ENCODE measurements around the gene PBX1. TPM values are rescaled to one million over a fixed set of nuclear protein-coding genes. Genes with fewer than 3 reads are reported as not detected.
A peak's percentile ranks its signal among the peaks of the same experiment; 100 is the strongest.

The PBX1 gene
- polyA plus RNA-seq, 3 donors = 0.07 TPM; not detected in 2

GRCh38 chr1:164716992-164717703 lies 158.2 kb downstream of the PBX1 start:
- peak overlapping the region; percentile 62 for H3K4me2 ChIP-seq (replicated peaks; ENCODE audit: extremely low read depth, low read length, poor library complexity, severe bottlenecking)
- TF ChIP-seq, protein P1, sequence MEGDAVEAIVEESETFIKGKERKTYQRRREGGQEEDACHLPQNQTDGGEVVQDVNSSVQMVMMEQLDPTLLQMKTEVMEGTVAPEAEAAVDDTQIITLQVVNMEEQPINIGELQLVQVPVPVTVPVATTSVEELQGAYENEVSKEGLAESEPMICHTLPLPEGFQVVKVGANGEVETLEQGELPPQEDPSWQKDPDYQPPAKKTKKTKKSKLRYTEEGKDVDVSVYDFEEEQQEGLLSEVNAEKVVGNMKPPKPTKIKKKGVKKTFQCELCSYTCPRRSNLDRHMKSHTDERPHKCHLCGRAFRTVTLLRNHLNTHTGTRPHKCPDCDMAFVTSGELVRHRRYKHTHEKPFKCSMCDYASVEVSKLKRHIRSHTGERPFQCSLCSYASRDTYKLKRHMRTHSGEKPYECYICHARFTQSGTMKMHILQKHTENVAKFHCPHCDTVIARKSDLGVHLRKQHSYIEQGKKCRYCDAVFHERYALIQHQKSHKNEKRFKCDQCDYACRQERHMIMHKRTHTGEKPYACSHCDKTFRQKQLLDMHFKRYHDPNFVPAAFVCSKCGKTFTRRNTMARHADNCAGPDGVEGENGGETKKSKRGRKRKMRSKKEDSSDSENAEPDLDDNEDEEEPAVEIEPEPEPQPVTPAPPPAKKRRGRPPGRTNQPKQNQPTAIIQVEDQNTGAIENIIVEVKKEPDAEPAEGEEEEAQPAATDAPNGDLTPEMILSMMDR (IDR thresholded peaks at IDR 0.05) = no peak
- H3K79me2 ChIP-seq (ENCODE audit: insufficient read depth, low read length) = no peaks in the 10 kb centered on the region
- H3K27me3 Mint-ChIP-seq (ENCODE audit: low read depth in 3 of 3) = peaks cover 65 to 81% (median 66%) of the 10 kb centered on the region in 3 donors
- peak overlapping the region in 1 of 3 experiments; percentile 36 for H3K4me3 ChIP-seq (replicated peaks in 1 of 3; ENCODE audit: low read depth in 2 of 3, low read length in 3 of 3)
- H3K27ac ChIP-seq (ENCODE audit: low read depth in 1 of 2, low read length in 2 of 2) = peak overlapping the region in 1 of 2 donors; percentile 50
- peaks cover 43 to 44% of the 10 kb centered on the region in 2 donors for H3K4me1 ChIP-seq (ENCODE audit: control insufficient read depth in 1 of 2, insufficient read depth in 2 of 2, low read length in 2 of 2)
- H3K9ac ChIP-seq (ENCODE audit: insufficient read depth, low read length, poor library complexity, severe bottlenecking) = no peak overlapping the region
- 36% methylated on average over 8 of the region's 8 CpGs for WGBS (ENCODE audit: insufficient coverage)
- H3K36me3 Mint-ChIP-seq = peaks cover 10 to 33% of the 10 kb centered on the region in 2 donors
- H3K36me3 ChIP-seq (replicated peaks in 1 of 2; ENCODE audit: control insufficient read depth in 1 of 2, insufficient read depth in 2 of 2, low read length in 2 of 2) = no peaks in the 10 kb centered on the region
- H4K20me1 ChIP-seq (ENCODE audit: insufficient read depth, low read length) = no peaks in the 10 kb centered on the region
- peak overlapping the region; percentile 34 to 86 for H3K4me3 Mint-ChIP-seq
- DNase-seq = peak; percentile 86 to 93 (median 93)
- H3K9me3 ChIP-seq (replicated peaks in 1 of 2; ENCODE audit: control insufficient read depth in 1 of 2, insufficient read depth in 1 of 2, low read length in 2 of 2) = no peaks in the 10 kb centered on the region
- no peak overlapping the region for H2AFZ ChIP-seq (ENCODE audit: insufficient read depth, low read depth, low read length, poor library complexity, severe bottlenecking)
- peaks cover 71% of the 10 kb centered on the region for H3K4me1 Mint-ChIP-seq
- peaks cover 74 to 76% of the 10 kb centered on the region in 2 donors for H3K27me3 ChIP-seq (ENCODE audit: control insufficient read depth in 2 of 2, insufficient read depth in 2 of 2, low read length in 2 of 2)
- peaks cover 2 to 14% (median 6%) of the 10 kb centered on the region in 7 donors for H3K9me3 Mint-ChIP-seq
- peak overlapping the region; percentile 48 to 94 (median 88) for H3K27ac Mint-ChIP-seq
- intact Hi-C loops (cut with micrococcal nuclease) = no loop called here

DNA sequence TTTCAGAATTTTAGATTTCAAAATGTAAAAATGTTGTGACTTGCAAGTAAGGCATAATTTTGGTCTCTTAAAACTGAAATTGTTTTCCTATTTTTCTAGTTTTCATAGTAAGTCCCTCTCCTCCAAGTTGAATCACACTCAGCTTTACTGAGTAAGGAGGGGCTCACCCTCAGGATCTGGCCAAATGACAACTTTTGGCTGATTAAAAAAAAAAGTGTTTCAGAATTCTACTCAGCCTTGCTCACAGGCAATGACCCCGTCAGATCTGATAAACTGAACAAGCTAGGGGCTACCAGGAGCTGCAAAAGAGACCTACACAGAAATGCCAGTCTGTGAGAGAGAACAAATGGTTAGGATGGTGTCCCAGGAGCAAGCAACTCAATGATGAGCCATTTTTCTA lies 159.8 kb downstream of the PBX1 start:
- Mint-ChIP-seq H3K36me3 (peaks cover 11 to 26% of the 10 kb centered on the region in 2 donors), H3K27ac (peak overlapping the region in 1 of 7 donors; percentile 11), H3K27me3 (ENCODE audit: low read depth in 3 of 3) (peaks cover 64 to 81% (median 65%) of the 10 kb centered on the region in 3 donors), H3K4me3 (peak overlapping the region in 1 of 2 donors; percentile 77), H3K9me3 (peaks cover 0 to 9% (median 3%) of the 10 kb centered on the region in 7 donors), H3K4me1 (peaks cover 61% of the 10 kb centered on the region)
- Histone ChIP-seq H2AFZ (ENCODE audit: insufficient read depth, low read depth, low read length, poor library complexity, severe bottlenecking) (no peak overlapping the region), H3K27me3 (ENCODE audit: control insufficient read depth in 2 of 2, insufficient read depth in 2 of 2, low read length in 2 of 2) (peaks cover 74 to 76% of the 10 kb centered on the region in 2 donors), H3K9ac (ENCODE audit: insufficient read depth, low read length, poor library complexity, severe bottlenecking) (no peak overlapping the region), H3K4me1 (ENCODE audit: control insufficient read depth in 1 of 2, insufficient read depth in 2 of 2, low read length in 2 of 2) (peaks cover 43 to 44% of the 10 kb centered on the region in 2 donors), H3K4me3 (replicated peaks in 1 of 3; ENCODE audit: low read depth in 2 of 3, low read length in 3 of 3) (no peak overlapping the region), H3K4me2 (replicated peaks; ENCODE audit: extremely low read depth, low read length, poor library complexity, severe bottlenecking) (no peak overlapping the region), H3K27ac (ENCODE audit: low read depth in 1 of 2, low read length in 2 of 2) (no peak overlapping the region), H3K9me3 (replicated peaks in 1 of 2; ENCODE audit: control insufficient read depth in 1 of 2, insufficient read depth in 1 of 2, low read length in 2 of 2) (peaks cover 0 to 7% of the 10 kb centered on the region in 2 donors), H3K36me3 (replicated peaks in 1 of 2; ENCODE audit: control insufficient read depth in 1 of 2, insufficient read depth in 2 of 2, low read length in 2 of 2) (no peaks in the 10 kb centered on the region), H4K20me1 (ENCODE audit: insufficient read depth, low read length) (no peaks in the 10 kb centered on the region), H3K79me2 (ENCODE audit: insufficient read depth, low read length) (no peaks in the 10 kb centered on the region)
- intact Hi-C loops (cut with micrococcal nuclease) = no loop called here
- no peak for DNase-seq
- TF ChIP-seq, protein P1 (IDR thresholded peaks at IDR 0.05) = no peak
- no CpG with 5 or more reads among the region's 1 CpG for WGBS (ENCODE audit: insufficient coverage)

Measured in CD14-positive monocyte (primary cell).